Nephron progenitor cell (in vitro differentiated cells): Measurements from ENCODE around the gene DLG5.

Experiments
- DNase-seq: peaks from one replicate; pipeline ENCODE4 v3.0.0; 2021
- H3K27ac Mint-ChIP-seq: 2 replicates; pipeline ENCODE4 v1.8.0; 2021; ENCODE audit warnings: mild to moderate bottlenecking, moderate library complexity, mixed read lengths
- H3K27me3 Mint-ChIP-seq: 2 replicates; pipeline ENCODE4 v1.8.0; 2021; ENCODE audit warnings: mild to moderate bottlenecking, low read depth, mixed read lengths; ENCODE audit not compliant: poor library complexity
- H3K36me3 Mint-ChIP-seq: 2 replicates; pipeline ENCODE4 v1.8.0; 2021; ENCODE audit warnings: low read depth, mixed read lengths
- H3K4me1 Mint-ChIP-seq: 2 replicates; pipeline ENCODE4 v1.8.0; 2021; ENCODE audit warnings: mixed read lengths
- H3K4me3 Mint-ChIP-seq: 2 replicates; pipeline ENCODE4 v1.8.0; 2021; ENCODE audit warnings: mild to moderate bottlenecking, moderate library complexity, mixed read lengths
- H3K9me3 Mint-ChIP-seq: 2 replicates; pipeline ENCODE4 v1.8.0; 2021; ENCODE audit warnings: mild to moderate bottlenecking, moderate library complexity, mixed read lengths
- CTCF ChIP-seq: fragments of 200-600 bp; sonication (generic); IDR thresholded peaks from 2 replicates; pipeline ENCODE4 v1.5.0; 2021; ENCODE audit warnings: antibody characterized with exemption

Gene DLG5

GRCh38 chr10:77899690-77900089, 26.9 kb downstream of the DLG5 start:
- no peaks in the 10 kb centered on the region for H3K27me3 Mint-ChIP-seq
- H3K9me3 Mint-ChIP-seq, result no peaks in the 10 kb centered on the region
- no peak for TF ChIP-seq CTCF
- H3K4me3 Mint-ChIP-seq, result no peak overlapping the region
- DNase-seq, result no peak
- peak overlapping the region; percentile 84 for H3K27ac Mint-ChIP-seq
- H3K4me1 Mint-ChIP-seq, result peaks cover 53% of the 10 kb centered on the region
- peaks cover 16% of the 10 kb centered on the region for H3K36me3 Mint-ChIP-seq

GRCh38 chr10:77899080-77899477, 27.5 kb downstream of the DLG5 start:
- Mint-ChIP-seq H3K4me1 (peaks cover 54% of the 10 kb centered on the region), H3K4me3 (no peak overlapping the region), H3K36me3 (peaks cover 10% of the 10 kb centered on the region), H3K27me3 (no peaks in the 10 kb centered on the region), H3K9me3 (no peaks in the 10 kb centered on the region), H3K27ac (peak overlapping the region; percentile 84)
- DNase-seq, result no peak
- no peak for TF ChIP-seq CTCF

- TF ChIP-seq CTCF, result no peak
- no peak for DNase-seq
- peaks cover 60% of the 10 kb centered on the region for H3K4me1 Mint-ChIP-seq
- H3K4me3 Mint-ChIP-seq, result no peak overlapping the region
- no peaks in the 10 kb centered on the region for H3K9me3 Mint-ChIP-seq
- H3K27me3 Mint-ChIP-seq, result no peaks in the 10 kb centered on the region
- peaks cover 5% of the 10 kb centered on the region for H3K36me3 Mint-ChIP-seq
- peak overlapping the region; percentile 84 for H3K27ac Mint-ChIP-seq
Observed at GRCh38 chr10:77898323-77899079, 28.1 kb downstream of the DLG5 start.

GRCh38 chr10:77896058-77896457, 30.5 kb downstream of the DLG5 start:
- Mint-ChIP-seq H3K4me1 (peaks cover 69% of the 10 kb centered on the region), H3K36me3 (no peaks in the 10 kb centered on the region), H3K27me3 (no peaks in the 10 kb centered on the region), H3K4me3 (no peak overlapping the region), H3K27ac (peak overlapping the region; percentile 16), H3K9me3 (no peaks in the 10 kb centered on the region)
- no peak for TF ChIP-seq CTCF
- no peak for DNase-seq

GRCh38 chr10:77894058-77894457, 32.5 kb downstream of the DLG5 start:
- Mint-ChIP-seq H3K4me3 (no peak overlapping the region), H3K36me3 (no peaks in the 10 kb centered on the region), H3K4me1 (peaks cover 74% of the 10 kb centered on the region), H3K27me3 (peaks cover 3% of the 10 kb centered on the region), H3K27ac (no peak overlapping the region), H3K9me3 (no peaks in the 10 kb centered on the region)
- TF ChIP-seq CTCF, result no peak
- no peak for DNase-seq

- Mint-ChIP-seq H3K27ac (peak overlapping the region; percentile 44), H3K9me3 (no peaks in the 10 kb centered on the region)
Observed at GRCh38 chr10:77893386-77893785, 33.2 kb downstream of the DLG5 start.

More at GRCh38 chr10:77893386-77893785, 33.2 kb downstream of the DLG5 start:
- TF ChIP-seq CTCF, result no peak
- Mint-ChIP-seq H3K4me1 (peaks cover 74% of the 10 kb centered on the region), H3K4me3 (no peak overlapping the region), H3K36me3 (no peaks in the 10 kb centered on the region), H3K27me3 (peaks cover 3% of the 10 kb centered on the region)
- DNase-seq, result no peak
